ENCODE results near the gene DDX1. TPM values are rescaled to one million over a fixed set of nuclear protein-coding genes. Genes with fewer than 3 reads are reported as not detected.

The DDX1 gene
- total and polyA plus RNA-seq, 2 of the 4 experiments (the other 2 are of a cell fraction): 73.6 to 74.9 TPM

- dilution Hi-C loops (cut with HindIII; ENCODE audit: low sequenced_read_pairs, unreplicated experiment) (no loop called here), intact Hi-C loops (cut with micrococcal nuclease) (no loop called here), in situ Hi-C loops (cut with MboI; ENCODE audit: low sequenced_read_pairs) (no loop called here)
- no peak overlapping the region for H2AK9ac ChIP-seq (replicated peaks; ENCODE audit: low read depth, low read length, poor library complexity)
- H3K4me1 ChIP-seq (ENCODE audit: control insufficient read depth, insufficient read depth, low read length): peaks cover 2% of the 10 kb centered on the region; the same call in 1 of the 2 replicates
- H2BK20ac ChIP-seq (ENCODE audit: low read depth, low read length): no peak overlapping the region
- no peak overlapping the region for H3K9ac ChIP-seq (ENCODE audit: low read depth, low read length)
- H3K4me3 ChIP-seq (ENCODE audit: insufficient read depth, low read depth, low read length): no peak overlapping the region
- no peaks in the 10 kb centered on the region for H3K36me3 ChIP-seq (ENCODE audit: control insufficient read depth, insufficient read depth, low read length)
- no peaks in the 10 kb centered on the region; the same call in 1 of the 2 replicates for H3K27me3 ChIP-seq (ENCODE audit: control insufficient read depth, insufficient read depth, low read length)
- H2AK5ac ChIP-seq (ENCODE audit: low read depth, low read length): no peak overlapping the region
- no peaks in the 10 kb centered on the region; the same call in 1 of the 2 replicates for H3K9me3 ChIP-seq (ENCODE audit: control insufficient read depth, insufficient read depth, low read length)
- H3K14ac ChIP-seq (replicated peaks; ENCODE audit: low read depth, low read length): no peak overlapping the region
- H3K27ac ChIP-seq (ENCODE audit: insufficient read depth, low read length): no peak overlapping the region
- no peaks in the 10 kb centered on the region for H4K20me1 ChIP-seq (ENCODE audit: insufficient read depth, low read length)
- H4K91ac ChIP-seq (ENCODE audit: insufficient read depth, low read depth, low read length): no peak overlapping the region
- no peak overlapping the region for H3K56ac ChIP-seq (ENCODE audit: extremely low read depth, insufficient read depth, low read length)
- no peak overlapping the region for H3K4me2 ChIP-seq (ENCODE audit: low read depth, low read length)
- H3K4ac ChIP-seq (ENCODE audit: low read depth, low read length): no peak overlapping the region
- BruUV-seq (replicated peaks): no TSS peak
- POLR2A ChIA-PET (ENCODE audit: unreplicated experiment): no interaction called here
- no peak for DNase-seq
- no peak overlapping the region for H2BK120ac ChIP-seq (ENCODE audit: low read depth, low read length)
- H2AFZ ChIP-seq (replicated peaks; ENCODE audit: low read length, poor library complexity): no peak overlapping the region
- H3K9me1 ChIP-seq (ENCODE audit: insufficient read depth, low read length): no peaks in the 10 kb centered on the region
- H3K23ac ChIP-seq (ENCODE audit: low read depth, low read length): no peak overlapping the region
- H4K5ac ChIP-seq (ENCODE audit: low read depth, low read length): no peak overlapping the region
- no peak for ATAC-seq (ENCODE audit: low read depth)
- CTCF ChIA-PET: no interaction called here
- TF ChIP-seq MAZ (IDR thresholded peaks at IDR 0.05; ENCODE audit: borderline replicate concordance, low read depth, low read length): no peak
- no peak for TF ChIP-seq RFX5 (IDR thresholded peaks at IDR 0.05; ENCODE audit: low read depth, low read length)
- TF ChIP-seq MXI1 (IDR thresholded peaks at IDR 0.05; ENCODE audit: borderline replicate concordance, low read depth, low read length): no peak
- no peak for TF ChIP-seq RCOR1 (IDR thresholded peaks at IDR 0.05; ENCODE audit: insufficient replicate concordance, low read length)
- TF ChIP-seq NFE2L2 (IDR thresholded peaks at IDR 0.05; ENCODE audit: low read depth, low read length): no peak
- no peak for TF ChIP-seq BHLHE40 (IDR thresholded peaks at IDR 0.05; ENCODE audit: low read depth, low read length)
- no peak for TF ChIP-seq MAFK (IDR thresholded peaks at IDR 0.05; ENCODE audit: low read depth, low read length)
- TF ChIP-seq USF2 (IDR thresholded peaks at IDR 0.05; ENCODE audit: low read depth, low read length): no peak
- TF ChIP-seq POLR2A (IDR thresholded peaks at IDR 0.05; ENCODE audit: low read depth, low read length): no peak
- TF ChIP-seq CHD1 (IDR thresholded peaks at IDR 0.05; ENCODE audit: low read depth, low read length): no peak
- no peaks in the 10 kb centered on the region for H3K79me1 ChIP-seq (ENCODE audit: low read depth in 1 of 2, low read length in 2 of 2)
- WGBS, 2 experiments (ENCODE audit: extremely low coverage in 2 of 2, insufficient read length in 1 of 2): no CpG with 5 or more reads among the region's 1 CpG
- H4K8ac ChIP-seq (ENCODE audit: low read depth in 2 of 2, low read length in 2 of 2): no peak overlapping the region
- no peak overlapping the region for H2BK5ac ChIP-seq (ENCODE audit: low read depth, low read length, poor library complexity, severe bottlenecking)
- H3K18ac ChIP-seq (ENCODE audit: low read depth, low read length): no peak overlapping the region
- no peak overlapping the region for H2BK15ac ChIP-seq (ENCODE audit: low read depth, low read length)
Observed at GRCh38 chr2:15641530-15641982, 49.9 kb downstream of the DDX1 start.

All from IMR-90 (cell line).